B cell (primary cell): Measurements from ENCODE around the gene HES5. TPM values are rescaled to one million over a fixed set of nuclear protein-coding genes. Genes with fewer than 3 reads are reported as not detected.

Source experiments
- ATAC-seq: fragments of 200-7000 bp; cut with Tn5 transposase; one replicate; pipeline ENCODE4 v1.10.0; 2021; ENCODE audit warnings: low read depth, mild to moderate bottlenecking, moderate number of reproducible peaks, moderate library complexity
- CTCF ChIA-PET: fragments of 350-600 bp; sonication (Branson Sonifier 250); formaldehyde crosslinking; loops from one replicate; lab custom pipeline; 2021; ENCODE audit warnings: antibody characterized with exemption, inconsistent platforms; lab: Charles Lee
- POLR2A ChIA-PET: fragments of 350-600 bp; sonication (Branson Sonifier 250); formaldehyde crosslinking; loops from one replicate; lab custom pipeline; 2021; ENCODE audit warnings: antibody characterized with exemption; lab: Charles Lee
- DNase-seq: peaks from one replicate; pipeline ENCODE4 v3.0.0; 2013
- H2AFZ ChIP-seq: 2 replicates; pipeline ENCODE4 v1.6.1; 2012; ENCODE audit warnings: mild to moderate bottlenecking, low read depth, low read length; ENCODE audit not compliant: insufficient read depth, poor library complexity, severe bottlenecking
- H3K27ac ChIP-seq, 2 donors: 1 replicate in 1 of 2; 2 replicates in 1 of 2; pipeline ENCODE4 v1.5.1; 2012 to 2013; ENCODE audit warnings: low read length in 2 of 2, mild to moderate bottlenecking in 2 of 2, moderate library complexity in 1 of 2
- H3K27me3 ChIP-seq, 4 experiments: fragments of 200-600 bp in 1 of 4; sonication (generic) in 1 of 4; replicated peaks in 1 of 4; 1 replicate in 2 of 4; 2 replicates in 2 of 4; pipeline versions ENCODE4 v1.6.1 to v1.7.0; 2013 to 2016; ENCODE audit warnings: low read length in 3 of 4, mild to moderate bottlenecking in 2 of 4, mixed read lengths in 1 of 4, moderate library complexity in 1 of 4; ENCODE audit not compliant: insufficient read depth in 4 of 4, control insufficient read depth in 3 of 4; ENCODE audit errors: control extremely low read depth in 1 of 4
- H3K36me3 ChIP-seq, 2 experiments: replicated peaks in 1 of 2; 1 replicate in 1 of 2; 2 replicates in 1 of 2; pipeline versions ENCODE4 v1.6.1 to v1.7.1; 2013; ENCODE audit warnings: low read length in 1 of 2; ENCODE audit not compliant: insufficient read depth in 2 of 2, control insufficient read depth in 1 of 2; ENCODE audit errors: control extremely low read depth in 1 of 2, extremely low read depth in 1 of 2
- H3K4me1 ChIP-seq, 2 donors: fragments of 200-600 bp in 1 of 2; sonication (generic) in 1 of 2; 1 replicate in 1 of 2; 2 replicates in 1 of 2; pipeline versions ENCODE4 v1.5.1 to v1.6.1; 2013 to 2017; ENCODE audit warnings: low read length in 2 of 2; ENCODE audit not compliant: control insufficient read depth in 2 of 2, insufficient read depth in 2 of 2
- H3K4me2 ChIP-seq: replicated peaks from 2 replicates; pipeline ENCODE3; 2012; ENCODE audit warnings: mild to moderate bottlenecking, low read depth, low read length; ENCODE audit not compliant: poor library complexity, severe bottlenecking
- H3K4me3 ChIP-seq, 5 experiments: fragments of 200-600 bp in 1 of 5; sonication (generic) in 1 of 5; 1 replicate in 3 of 5; 2 replicates in 2 of 5; pipeline versions ENCODE4 v1.5.1 to v1.7.0; 2011 to 2016; ENCODE audit warnings: low read length in 4 of 5, mild to moderate bottlenecking in 4 of 5, low read depth in 2 of 5, control low read depth in 1 of 5, moderate library complexity in 1 of 5; ENCODE audit not compliant: insufficient read depth in 1 of 5; ENCODE audit errors: control extremely low read depth in 1 of 5, extremely low read depth in 1 of 5
- H3K79me2 ChIP-seq: fragments of 200-600 bp; sonication (generic); one replicate; pipeline ENCODE4 v1.6.0; 2016; ENCODE audit warnings: low read length; ENCODE audit not compliant: control insufficient read depth, insufficient read depth
- H3K9ac ChIP-seq: fragments of 200-600 bp; sonication (generic); 2 replicates; pipeline ENCODE4 v1.6.1; 2017; ENCODE audit warnings: mild to moderate bottlenecking, low read length, moderate library complexity
- H3K9me3 ChIP-seq, 3 donors: one replicate each; pipeline versions ENCODE4 v1.6.1 to v1.7.1; 2013; ENCODE audit warnings: low read length in 2 of 3; ENCODE audit not compliant: control insufficient read depth in 2 of 3, insufficient read depth in 1 of 3; ENCODE audit errors: control extremely low read depth in 1 of 3
- H4K20me1 ChIP-seq: 2 replicates; pipeline ENCODE4 v1.6.0; 2012; ENCODE audit warnings: mild to moderate bottlenecking, low read length; ENCODE audit not compliant: insufficient read depth, control insufficient read depth, poor library complexity, severe bottlenecking
- H3K27ac Mint-ChIP-seq: one replicate; pipeline ENCODE4 v1.8.0; 2021; ENCODE audit warnings: mixed read lengths
- H3K27me3 Mint-ChIP-seq: one replicate; pipeline ENCODE4 v1.8.0; 2021; ENCODE audit warnings: mixed read lengths
- H3K4me1 Mint-ChIP-seq: one replicate; pipeline ENCODE4 v1.8.0; 2021; ENCODE audit warnings: mixed read lengths
- H3K4me3 Mint-ChIP-seq: one replicate; pipeline ENCODE4 v1.8.0; 2021; ENCODE audit warnings: mixed read lengths
- H3K9me3 Mint-ChIP-seq: one replicate; pipeline ENCODE4 v1.8.0; 2022; ENCODE audit warnings: mixed read lengths; ENCODE audit not compliant: insufficient read depth
- CTCF ChIP-seq: fragments of 200-600 bp; IDR thresholded peaks from one replicate; pipeline ENCODE4 v1.8.0; 2022; ENCODE audit warnings: antibody characterized with exemption, mild to moderate bottlenecking
- EZH2 ChIP-seq: IDR thresholded peaks from 2 replicates; pipeline ENCODE4 v1.6.1; 2012; ENCODE audit warnings: borderline replicate concordance, low read depth, mild to moderate bottlenecking, moderate library complexity, low read length; ENCODE audit not compliant: insufficient read depth, poor library complexity, severe bottlenecking
- WGBS: methylation state at CpG from one replicate; pipeline ENCODE4 v1.1.5; 2013; ENCODE audit warnings: missing lambda C conversion rate; ENCODE audit not compliant: insufficient coverage; 5-methylcytosine and 5-hydroxymethylcytosine counted together
- intact Hi-C: fragments of 100-400 bp; cut with micrococcal nuclease; formaldehyde crosslinking; loops from one replicate; pipeline ENCODE4 v1.10.0; 2022
- polyA plus RNA-seq: library from polyadenylated mRNA; depleted of rRNA; stranded (reverse); fragments of >200 nt; gene quantifications from 2 replicates; pipeline ENCODE4 v1.2.3, GENCODE V29; 2012
- total RNA-seq, 2 donors: library from RNA; stranded (reverse); fragments of 120-200 nt in 1 of 2; gene quantifications; 1 replicate in 1 of 2; 2 replicates in 1 of 2; pipeline versions ENCODE4 v1.2.3 to v1.2.4, GENCODE V29; 2013 to 2022

The HES5 gene
- total and polyA plus RNA-seq, 2 donors (not counting 1 experiment from before 2014, with no cell fraction given), result not detected

- POLR2A ChIA-PET, result no interaction called here
- CTCF ChIA-PET, result interaction anchor here (1.0 kb wide), 1 partner anchor 118 kb away, joined by 3 read pairs; no protein-coding TSS in a partner anchor
These were observed 7.7 kb upstream of the HES5 start for GRCh38 chr1:2537784-2538115.

GRCh38 chr1:2535981-2536380, 5.9 kb upstream of the HES5 start:
- Mint-ChIP-seq H3K9me3 (no peaks in the 10 kb centered on the region), H3K4me1 (peaks cover 3% of the 10 kb centered on the region), H3K27me3 (peaks cover 15% of the 10 kb centered on the region), H3K27ac (no peak overlapping the region), H3K4me3 (no peak overlapping the region)
- DNase-seq (no peak), ATAC-seq (no peak)
- WGBS, result 100% methylated on average over 1 of the region's 9 CpGs
- Histone ChIP-seq H3K4me3 (no peak overlapping the region), H3K27ac (no peak overlapping the region), H2AFZ (no peak overlapping the region), H3K4me1 (peaks cover 6 to 9% of the 10 kb centered on the region in 2 donors), H3K79me2 (no peaks in the 10 kb centered on the region), H3K9ac (no peak overlapping the region), H3K4me2 (no peak overlapping the region), H4K20me1 (peaks cover 9% of the 10 kb centered on the region), H3K9me3 (peaks cover 0 to 12% (median 0%) of the 10 kb centered on the region in 3 donors), H3K36me3 (no peaks in the 10 kb centered on the region), H3K27me3 (peaks cover 0 to 47% (median 16%) of the 10 kb centered on the region in 4 experiments)
- intact Hi-C loops, result no loop called here
- CTCF ChIA-PET, result no interaction called here
- POLR2A ChIA-PET, result no interaction called here
- TF ChIP-seq CTCF (no peak), EZH2 (no peak)

More at GRCh38 chr1:2537784-2538115, 7.7 kb upstream of the HES5 start:
- TF ChIP-seq EZH2, result no peak
- no peak for TF ChIP-seq CTCF
- intact Hi-C loops, result no loop called here
- no peaks in the 10 kb centered on the region for H4K20me1 ChIP-seq
- H3K27me3 ChIP-seq, result peaks cover 0 to 45% (median 6%) of the 10 kb centered on the region in 4 experiments
- H2AFZ ChIP-seq, result no peak overlapping the region
- no peak overlapping the region for H3K9ac ChIP-seq
- H3K4me1 ChIP-seq, result peaks cover 4 to 5% of the 10 kb centered on the region in 2 donors
- Mint-ChIP-seq H3K4me3 (no peak overlapping the region), H3K4me1 (peaks cover 3% of the 10 kb centered on the region), H3K9me3 (no peaks in the 10 kb centered on the region), H3K27me3 (peaks cover 19% of the 10 kb centered on the region), H3K27ac (no peak overlapping the region)
- H3K4me3 ChIP-seq, result no peak overlapping the region
- DNase-seq, result no peak
- no peak for ATAC-seq
- 83% methylated on average over 9 of the region's 9 CpGs for WGBS
- peaks cover 0 to 5% (median 0%) of the 10 kb centered on the region in 3 donors for H3K9me3 ChIP-seq
- no peak overlapping the region for H3K4me2 ChIP-seq
- H3K36me3 ChIP-seq, result no peaks in the 10 kb centered on the region
- H3K79me2 ChIP-seq, result no peaks in the 10 kb centered on the region
- H3K27ac ChIP-seq, result no peak overlapping the region
